Adrenal gland (tissue), 5 donors: Measurements from ENCODE around the gene KLHL3.

Experiments used
- POLR2A ChIP-seq, 2 donors: fragments of 450-650 bp; IDR thresholded peaks; one replicate each; pipeline ENCODE4 v1.6.1; 2017; ENCODE audit warnings: antibody characterized with exemption in 2 of 2, mild to moderate bottlenecking in 2 of 2, moderate library complexity in 1 of 2
- TF ChIP-seq, protein P1 (sequence below), 6 experiments: fragments of 450-650 bp in 4 of 6; fragments of 200-600 bp in 2 of 6; sonication (generic) in 1 of 6; IDR thresholded peaks; 1 replicate in 5 of 6; 2 replicates in 1 of 6; pipeline versions ENCODE4 v1.5.1 to v1.8.0; 2016 to 2021; ENCODE audit warnings: antibody characterized with exemption in 6 of 6, mild to moderate bottlenecking in 2 of 6, moderate library complexity in 1 of 6
- donor health status: DM: no; HTN: no; CAD: no.

GRCh38 chr5:137733922-137734321 lies 2.0 kb downstream of the KLHL3 start:
- TF ChIP-seq, protein P1, sequence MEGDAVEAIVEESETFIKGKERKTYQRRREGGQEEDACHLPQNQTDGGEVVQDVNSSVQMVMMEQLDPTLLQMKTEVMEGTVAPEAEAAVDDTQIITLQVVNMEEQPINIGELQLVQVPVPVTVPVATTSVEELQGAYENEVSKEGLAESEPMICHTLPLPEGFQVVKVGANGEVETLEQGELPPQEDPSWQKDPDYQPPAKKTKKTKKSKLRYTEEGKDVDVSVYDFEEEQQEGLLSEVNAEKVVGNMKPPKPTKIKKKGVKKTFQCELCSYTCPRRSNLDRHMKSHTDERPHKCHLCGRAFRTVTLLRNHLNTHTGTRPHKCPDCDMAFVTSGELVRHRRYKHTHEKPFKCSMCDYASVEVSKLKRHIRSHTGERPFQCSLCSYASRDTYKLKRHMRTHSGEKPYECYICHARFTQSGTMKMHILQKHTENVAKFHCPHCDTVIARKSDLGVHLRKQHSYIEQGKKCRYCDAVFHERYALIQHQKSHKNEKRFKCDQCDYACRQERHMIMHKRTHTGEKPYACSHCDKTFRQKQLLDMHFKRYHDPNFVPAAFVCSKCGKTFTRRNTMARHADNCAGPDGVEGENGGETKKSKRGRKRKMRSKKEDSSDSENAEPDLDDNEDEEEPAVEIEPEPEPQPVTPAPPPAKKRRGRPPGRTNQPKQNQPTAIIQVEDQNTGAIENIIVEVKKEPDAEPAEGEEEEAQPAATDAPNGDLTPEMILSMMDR (IDR thresholded peaks at IDR 0.05) = no peak
- no peak for TF ChIP-seq POLR2A (IDR thresholded peaks at IDR 0.05)
